Spinal cord (tissue), 10 donors: ENCODE results near the gene SPATA21. TPM values are rescaled to one million over a fixed set of nuclear protein-coding genes. Genes with fewer than 3 reads are reported as not detected.

ENCODE experiments used
- DNase-seq, 6 donors: peaks; one replicate each; pipeline versions ENCODE4 v3.0.0 to v3.0.0-alpha.2; 2013 to 2015; ENCODE audit warnings: low spot score in 6 of 6, low read depth in 4 of 6
- H3K27ac ChIP-seq: one replicate; pipeline ENCODE4 v1.5.1; 2013; ENCODE audit warnings: low read depth, low read length, control low read depth
- H3K27me3 ChIP-seq: one replicate; pipeline ENCODE4 v1.6.1; 2013; ENCODE audit warnings: low read length; ENCODE audit not compliant: control insufficient read depth, insufficient read depth
- H3K36me3 ChIP-seq: one replicate; pipeline ENCODE4 v1.6.1; 2013; ENCODE audit warnings: low read length; ENCODE audit not compliant: control insufficient read depth, insufficient read depth
- H3K4me1 ChIP-seq: one replicate; pipeline ENCODE4 v1.6.1; 2013; ENCODE audit warnings: low read length; ENCODE audit not compliant: control insufficient read depth, insufficient read depth
- H3K4me3 ChIP-seq: one replicate; pipeline ENCODE4 v1.5.1; 2013; ENCODE audit warnings: low read depth, low read length, control low read depth
- H3K9me3 ChIP-seq: one replicate; pipeline ENCODE4 v1.6.1; 2013; ENCODE audit warnings: low read length; ENCODE audit not compliant: control insufficient read depth, insufficient read depth
- WGBS: methylation state at CpG from one replicate; pipeline ENCODE4 v1.1.5; 2013; ENCODE audit warnings: missing lambda C conversion rate; ENCODE audit not compliant: insufficient coverage; 5-methylcytosine and 5-hydroxymethylcytosine counted together
- polyA plus RNA-seq, 2 donors: library from polyadenylated mRNA; unstranded; fragments of 120-200 nt; gene quantifications; one replicate each; pipeline ENCODE4 v1.2.1, GENCODE V29; 2013; ENCODE audit not compliant: insufficient read length in 2 of 2
- total RNA-seq, 2 donors: library from RNA; depleted of rRNA in 1 of 2; stranded (reverse); fragments of 120-200 nt in 1 of 2; fragments of >200 nt in 1 of 2; gene quantifications; one replicate each; pipeline versions ENCODE4 v1.2.3 to v1.2.4, GENCODE V29; 2013 to 2014
- donor health status: healthy.

SPATA21 gene
- total and polyA plus RNA-seq, 4 donors, result 0.17 to 0.59 TPM; not detected in 2

DNA sequence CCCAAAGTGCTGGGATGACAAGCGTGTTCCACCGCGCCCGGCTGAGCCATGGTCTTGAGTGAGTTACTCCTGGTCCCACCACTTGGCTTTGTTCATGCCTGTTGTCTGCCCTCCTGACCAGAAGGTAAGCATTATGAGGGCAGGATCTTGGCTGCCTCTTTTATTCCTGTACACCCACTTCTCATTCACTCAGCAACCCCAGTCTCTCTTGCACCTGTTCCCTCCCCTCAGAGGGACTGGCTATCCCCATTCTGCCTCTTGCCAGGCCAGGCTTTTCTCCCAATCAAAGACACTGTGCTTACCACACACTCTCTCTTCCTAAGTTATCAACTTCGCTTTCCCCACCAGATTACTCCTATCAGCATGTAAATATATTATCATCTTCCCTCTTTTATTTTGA, 26.4 kb downstream of the SPATA21 start:
- no peak overlapping the region for H3K4me3 ChIP-seq
- no peaks in the 10 kb centered on the region for H3K4me1 ChIP-seq
- H3K27me3 ChIP-seq, result no peaks in the 10 kb centered on the region
- DNase-seq, result no peak
- no peaks in the 10 kb centered on the region for H3K9me3 ChIP-seq
- WGBS, result 98% methylated on average over 4 of the region's 5 CpGs
- H3K36me3 ChIP-seq, result no peaks in the 10 kb centered on the region
- H3K27ac ChIP-seq, result no peak overlapping the region

GRCh38 chr1:16409536-16410152, 27.6 kb downstream of the SPATA21 start:
- 93% methylated on average over 18 of the region's 25 CpGs for WGBS

GRCh38 chr1:16406868-16407267, 30.4 kb downstream of the SPATA21 start:
- Histone ChIP-seq H3K4me1 (no peaks in the 10 kb centered on the region), H3K27me3 (no peaks in the 10 kb centered on the region), H3K36me3 (no peaks in the 10 kb centered on the region), H3K27ac (no peak overlapping the region), H3K9me3 (no peaks in the 10 kb centered on the region), H3K4me3 (no peak overlapping the region)
- 65% methylated on average over 8 of the region's 9 CpGs for WGBS
- DNase-seq, result no peak

More at GRCh38 chr1:16409536-16410152, 27.6 kb downstream of the SPATA21 start:
- DNase-seq, result no peak
- no peaks in the 10 kb centered on the region for H3K9me3 ChIP-seq
- no peak overlapping the region for H3K27ac ChIP-seq
- no peaks in the 10 kb centered on the region for H3K36me3 ChIP-seq
- H3K4me3 ChIP-seq, result no peak overlapping the region
- no peaks in the 10 kb centered on the region for H3K27me3 ChIP-seq
- no peaks in the 10 kb centered on the region for H3K4me1 ChIP-seq

- no peaks in the 10 kb centered on the region for H3K9me3 ChIP-seq
- WGBS, result 64% methylated on average over 4 of the region's 5 CpGs
- H3K27me3 ChIP-seq, result no peaks in the 10 kb centered on the region
- DNase-seq, result no peak
- no peaks in the 10 kb centered on the region for H3K4me1 ChIP-seq
- peaks cover 3% of the 10 kb centered on the region for H3K36me3 ChIP-seq
- no peak overlapping the region for H3K4me3 ChIP-seq
- no peak overlapping the region for H3K27ac ChIP-seq
These were observed 31.8 kb downstream of the SPATA21 start for GRCh38 chr1:16405441-16405840.

DNA sequence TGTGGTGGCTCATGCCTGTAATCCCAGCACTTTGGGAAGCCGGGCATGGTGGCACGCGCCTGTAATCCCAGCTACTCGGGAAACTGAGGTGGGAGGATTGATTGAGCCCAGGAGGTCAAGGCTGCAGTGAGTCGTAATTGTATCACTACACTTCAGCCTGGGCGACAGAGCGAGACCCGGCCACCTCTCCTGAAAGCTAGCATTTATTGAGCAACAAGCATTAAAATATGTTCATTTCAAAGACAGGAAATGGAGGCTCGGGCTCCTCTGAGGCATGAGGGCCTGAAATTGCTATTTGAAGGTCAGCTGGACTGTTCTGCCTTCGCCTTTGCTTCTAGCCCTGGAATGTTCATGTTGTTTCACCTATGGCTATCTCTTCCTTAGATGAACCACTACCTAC, 34.5 kb downstream of the SPATA21 start:
- Histone ChIP-seq H3K27ac (no peak overlapping the region), H3K36me3 (peaks cover 23% of the 10 kb centered on the region), H3K4me1 (peaks cover 4% of the 10 kb centered on the region), H3K4me3 (no peak overlapping the region), H3K27me3 (no peaks in the 10 kb centered on the region), H3K9me3 (no peaks in the 10 kb centered on the region)
- DNase-seq, result no peak
- WGBS, result 94% methylated on average over 6 of the region's 10 CpGs

GRCh38 chr1:16398371-16398953, 38.8 kb downstream of the SPATA21 start:
- 78% methylated on average over 4 of the region's 5 CpGs for WGBS
- peaks cover 5% of the 10 kb centered on the region for H3K4me1 ChIP-seq
- H3K36me3 ChIP-seq, result peaks cover 58% of the 10 kb centered on the region
- H3K9me3 ChIP-seq, result no peaks in the 10 kb centered on the region
- H3K4me3 ChIP-seq, result no peak overlapping the region
- H3K27me3 ChIP-seq, result no peaks in the 10 kb centered on the region
- no peak for DNase-seq
- no peak overlapping the region for H3K27ac ChIP-seq

DNA sequence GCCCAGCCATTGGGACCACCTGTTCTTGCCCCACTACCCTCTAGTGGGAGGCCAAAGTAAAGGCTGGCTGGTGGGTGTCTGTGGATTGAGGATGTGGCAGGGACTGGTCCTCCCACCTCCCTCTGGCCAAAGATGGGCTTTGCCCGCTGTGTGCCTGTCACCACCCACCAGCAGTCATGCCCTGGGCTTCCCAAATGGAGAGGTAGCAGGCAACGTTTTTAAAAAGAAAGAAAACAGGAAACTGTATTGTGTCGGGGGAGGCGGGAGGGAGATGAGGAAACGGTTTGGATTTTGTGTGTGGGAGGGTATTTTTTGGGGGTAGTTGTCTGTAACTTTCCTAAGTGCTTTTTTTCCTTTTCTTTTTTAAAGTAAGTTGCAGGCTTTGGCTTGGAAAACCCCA, 40.1 kb downstream of the SPATA21 start:
- Histone ChIP-seq H3K27ac (no peak overlapping the region), H3K4me3 (no peak overlapping the region), H3K4me1 (peaks cover 19% of the 10 kb centered on the region), H3K27me3 (no peaks in the 10 kb centered on the region), H3K9me3 (no peaks in the 10 kb centered on the region), H3K36me3 (peaks cover 64% of the 10 kb centered on the region)
- WGBS, result 92% methylated on average over 2 of the region's 5 CpGs
- no peak for DNase-seq

DNA sequence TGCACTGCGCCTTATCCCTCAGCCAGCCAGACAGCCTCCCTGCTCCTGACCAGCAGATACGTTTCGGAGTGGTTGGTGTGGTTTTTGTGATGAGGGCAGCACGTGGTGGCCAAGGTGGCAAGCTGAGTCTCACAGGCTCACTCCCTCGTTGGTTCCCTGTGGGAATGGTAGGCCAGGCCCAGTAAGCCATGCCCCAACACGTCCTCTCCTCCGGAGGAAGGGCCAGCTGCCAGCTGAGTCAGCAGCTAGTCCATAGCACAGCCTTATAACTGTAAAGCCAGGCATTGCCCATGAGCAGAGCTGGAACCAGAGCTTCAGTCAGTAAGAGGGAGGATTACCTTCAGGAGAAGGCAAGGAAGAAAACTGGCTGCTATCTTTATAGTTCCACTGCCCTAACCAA, 40.6 kb downstream of the SPATA21 start:
- Histone ChIP-seq H3K4me1 (peaks cover 24% of the 10 kb centered on the region), H3K4me3 (no peak overlapping the region), H3K9me3 (no peaks in the 10 kb centered on the region), H3K27me3 (no peaks in the 10 kb centered on the region), H3K27ac (no peak overlapping the region), H3K36me3 (peaks cover 64% of the 10 kb centered on the region)
- DNase-seq, result no peak
- WGBS, result 81% methylated on average over 6 of the region's 7 CpGs

GRCh38 chr1:16394977-16395376, 42.2 kb downstream of the SPATA21 start:
- peaks cover 59% of the 10 kb centered on the region for H3K36me3 ChIP-seq
- WGBS, result 85% methylated on average over 11 of the region's 13 CpGs
- H3K4me1 ChIP-seq, result peaks cover 28% of the 10 kb centered on the region

More at GRCh38 chr1:16394977-16395376, 42.2 kb downstream of the SPATA21 start:
- no peak for DNase-seq
- H3K4me3 ChIP-seq, result no peak overlapping the region
- H3K27me3 ChIP-seq, result no peaks in the 10 kb centered on the region
- H3K27ac ChIP-seq, result no peak overlapping the region
- no peaks in the 10 kb centered on the region for H3K9me3 ChIP-seq
